Measurements from ENCODE around the gene GRIK2. TPM values are rescaled to one million over a fixed set of nuclear protein-coding genes. Genes with fewer than 3 reads are reported as not detected.

The GRIK2 gene
- total RNA-seq, 1 experiment from 2014 or later = 0.70 TPM

- peaks cover 0 to 4% of the 10 kb centered on the region in 2 experiments; a peak in 3 of 4 replicates for H3K4me1 Mint-ChIP-seq
Measured at GRCh38 chr6:101544286-101544685, 150.8 kb downstream of the GRIK2 start.

More at GRCh38 chr6:101544286-101544685, 150.8 kb downstream of the GRIK2 start:
- H3K4me2 ChIP-seq (ENCODE audit: insufficient read depth, insufficient read length, low read length) = no peak overlapping the region
- H3K79me2 ChIP-seq (ENCODE audit: insufficient read depth, low read length) = no peaks in the 10 kb centered on the region
- no peak overlapping the region for H2BK120ac ChIP-seq (ENCODE audit: low read depth, low read length, poor library complexity, severe bottlenecking)
- no peaks in the 10 kb centered on the region for H3K27me3 ChIP-seq (ENCODE audit: insufficient read depth, low read length)
- H2BK15ac ChIP-seq (ENCODE audit: low read depth, low read length) = no peak overlapping the region
- no peak overlapping the region for H3T11ph ChIP-seq (ENCODE audit: low read length)
- no peak overlapping the region for H3K56ac ChIP-seq (ENCODE audit: insufficient read length, low read depth, low read length)
- H3K23ac ChIP-seq (ENCODE audit: insufficient read length, low read depth, low read length) = no peak overlapping the region
- H3K4ac ChIP-seq (ENCODE audit: low read depth, low read length) = no peak overlapping the region
- no peaks in the 10 kb centered on the region; a peak in 1 of 5 replicates for H3K9me3 Mint-ChIP-seq
- WGBS (ENCODE audit: extremely low coverage, insufficient read length, low lambda C conversion rate) = no CpG with 5 or more reads among the region's 5 CpGs
- H2AFZ ChIP-seq (ENCODE audit: low read length) = no peak overlapping the region
- no peak overlapping the region for H2BK12ac ChIP-seq (ENCODE audit: insufficient read length, low read depth, low read length)
- no peaks in the 10 kb centered on the region for H3K79me1 ChIP-seq (ENCODE audit: insufficient read depth, low read depth, low read length, poor library complexity, severe bottlenecking)
- H3K18ac ChIP-seq (ENCODE audit: insufficient read length, low read depth, low read length) = no peak overlapping the region
- no peak overlapping the region for H3K27ac Mint-ChIP-seq
- H2BK5ac ChIP-seq (ENCODE audit: insufficient read length, low read length) = no peak overlapping the region
- H3K14ac ChIP-seq (ENCODE audit: insufficient read depth, low read length) = no peak overlapping the region
- no peaks in the 10 kb centered on the region for H3K4me1 ChIP-seq (ENCODE audit: insufficient read depth, low read length)
- DNase-seq = no peak
- no peak for TF ChIP-seq CTCF (conservative IDR thresholded peaks at IDR 0.05)
- no peaks in the 10 kb centered on the region for H3K27me3 Mint-ChIP-seq (ENCODE audit: low read depth)
- H4K5ac ChIP-seq (ENCODE audit: insufficient read length, low read depth, low read length) = no peak overlapping the region
- no peaks in the 10 kb centered on the region for H4K20me1 ChIP-seq (ENCODE audit: control insufficient read depth, insufficient read depth, insufficient read length)
- no peak overlapping the region for H2AK5ac ChIP-seq (ENCODE audit: insufficient read length, low read length)
- H4K91ac ChIP-seq (ENCODE audit: insufficient read length, low read depth, low read length) = no peak overlapping the region
- no peaks in the 10 kb centered on the region for H3K9me3 ChIP-seq (ENCODE audit: control insufficient read depth, low read depth, low read length)
- no peak overlapping the region for H4K8ac ChIP-seq (replicated peaks; ENCODE audit: insufficient read length, low read depth, low read length)
- H3K27ac ChIP-seq (ENCODE audit: insufficient read length, low read depth, low read length) = no peak overlapping the region
- no peaks in the 10 kb centered on the region for H3K23me2 ChIP-seq (ENCODE audit: insufficient read length, low read depth, low read length, poor library complexity, severe bottlenecking)
- no peak overlapping the region for H3K9ac ChIP-seq (ENCODE audit: extremely low read depth, insufficient read length, low read length)
- H3K36me3 Mint-ChIP-seq (ENCODE audit: insufficient read depth in 1 of 3, low read depth in 3 of 3) = no peaks in the 10 kb centered on the region; a peak in 1 of 7 replicates
- H2BK20ac ChIP-seq (ENCODE audit: low read depth, low read length, poor library complexity, severe bottlenecking) = no peak overlapping the region
- no peak overlapping the region for H3K4me3 Mint-ChIP-seq

All from H9 (cell line).